Neural cell (in vitro differentiated cells): ENCODE data around the gene HEBP2. TPM values are rescaled to one million over a fixed set of nuclear protein-coding genes. Genes with fewer than 3 reads are reported as not detected.

Experiments used
- H2AFZ ChIP-seq: fragments of 200-600, 300-800 bp; sonication (generic), shearing (Covaris generic); 2 replicates; pipeline ENCODE4 v1.6.0; 2014; ENCODE audit warnings: low read depth, mild to moderate bottlenecking, antibody characterized with exemption, low read length, moderate library complexity
- H3F3A ChIP-seq: fragments of 200-600 bp; shearing (Covaris generic); 2 replicates; pipeline ENCODE4 v1.6.1; 2016; ENCODE audit warnings: mild to moderate bottlenecking, moderate library complexity, mixed read lengths, antibody characterized with exemption, low read length; ENCODE audit not compliant: insufficient read depth, poor library complexity, severe bottlenecking
- H3K27ac ChIP-seq: fragments of 200-600, 300-800 bp; sonication (generic), shearing (Covaris generic); 2 replicates; pipeline ENCODE4 v1.5.1; 2014; ENCODE audit warnings: mild to moderate bottlenecking, low read length, moderate library complexity
- H3K27me3 ChIP-seq: fragments of 300-800, 200-600 bp; sonication (generic), shearing (Covaris generic); 2 replicates; pipeline ENCODE4 v1.6.0; 2014; ENCODE audit warnings: mild to moderate bottlenecking, low read depth, low read length, moderate library complexity; ENCODE audit not compliant: insufficient read depth
- H3K36me3 ChIP-seq: fragments of 300-800, 200-600 bp; sonication (generic), shearing (Covaris generic); 2 replicates; pipeline ENCODE4 v1.5.1; 2014; ENCODE audit warnings: mild to moderate bottlenecking, antibody characterized with exemption, low read length, moderate library complexity; ENCODE audit not compliant: insufficient read depth
- H3K4me2 ChIP-seq: fragments of 300-800, 200-600 bp; sonication (generic), shearing (Covaris generic); 2 replicates; pipeline ENCODE4 v1.6.0; 2014; ENCODE audit warnings: mild to moderate bottlenecking, low read length
- H3K4me3 ChIP-seq: fragments of 300-800, 200-600 bp; sonication (generic), shearing (Covaris generic); 2 replicates; pipeline ENCODE4 v1.5.1; 2014; ENCODE audit warnings: mild to moderate bottlenecking, low read length, moderate library complexity
- H3K79me2 ChIP-seq: fragments of 200-600 bp; shearing (Covaris generic); replicated peaks from 2 replicates; pipeline ENCODE4 v1.6.0; 2014; ENCODE audit warnings: mild to moderate bottlenecking, low read length, moderate library complexity; ENCODE audit not compliant: insufficient read depth
- H3K9ac ChIP-seq: fragments of 300-800, 200-600 bp; sonication (generic), shearing (Covaris generic); 2 replicates; pipeline ENCODE4 v1.6.1; 2016; ENCODE audit warnings: mild to moderate bottlenecking, low read length, mixed read lengths
- H3K9me2 ChIP-seq: fragments of 200-600 bp; shearing (Covaris generic); 2 replicates; pipeline ENCODE4 v1.6.1; 2016; ENCODE audit warnings: mild to moderate bottlenecking, low read length, mixed read lengths; ENCODE audit not compliant: insufficient read depth
- H3K9me3 ChIP-seq: fragments of 200-600, 300-800 bp; sonication (generic), shearing (Covaris generic); 2 replicates; pipeline ENCODE4 v1.6.1; 2016; ENCODE audit warnings: mild to moderate bottlenecking, mixed run types, low read length, moderate library complexity, mixed read lengths
- H4K20me1 ChIP-seq: fragments of 200-600 bp; shearing (Covaris generic); 2 replicates; pipeline ENCODE4 v1.6.1; 2016; ENCODE audit warnings: mild to moderate bottlenecking, mixed run types; ENCODE audit not compliant: insufficient read depth
- EP300 ChIP-seq: fragments of 450-650 bp; conservative IDR thresholded peaks from 2 replicates; pipeline ENCODE4 v1.6.1; 2014; ENCODE audit warnings: antibody characterized with exemption, mild to moderate bottlenecking, moderate library complexity; ENCODE audit not compliant: poor library complexity, severe bottlenecking
- EZH2 ChIP-seq: fragments of 200-600, 300-800 bp; shearing (Covaris generic), sonication (generic); IDR thresholded peaks from 2 replicates; pipeline ENCODE4 v1.6.1; 2014; ENCODE audit warnings: antibody characterized with exemption, low read length, borderline replicate concordance, mild to moderate bottlenecking; ENCODE audit not compliant: insufficient read depth, poor library complexity, severe bottlenecking
- MXI1 ChIP-seq: fragments of 450-650 bp; conservative IDR thresholded peaks from 2 replicates; pipeline ENCODE4 v1.6.1; 2014; ENCODE audit warnings: antibody characterized with exemption, mild to moderate bottlenecking; ENCODE audit not compliant: poor library complexity, severe bottlenecking
- POLR2AphosphoS5 ChIP-seq: IDR thresholded peaks from 2 replicates; pipeline ENCODE4 v1.6.1; 2012
- RAD21 ChIP-seq: fragments of 450-650 bp; conservative IDR thresholded peaks from 2 replicates; pipeline ENCODE4 v1.6.1; 2014; ENCODE audit warnings: antibody characterized with exemption, mild to moderate bottlenecking, moderate library complexity
- SMC3 ChIP-seq: fragments of 450-650 bp; conservative IDR thresholded peaks from 2 replicates; pipeline ENCODE4 v1.6.1; 2014; ENCODE audit warnings: antibody characterized with exemption, mild to moderate bottlenecking, moderate library complexity; ENCODE audit not compliant: poor library complexity
- TAF1 ChIP-seq: IDR thresholded peaks from 2 replicates; pipeline ENCODE4 v1.6.1; 2012; ENCODE audit warnings: low read depth
- polyA plus RNA-seq: library from polyadenylated mRNA; depleted of rRNA; stranded (reverse); fragments of >200 nt; gene quantifications from 2 replicates; pipeline ENCODE4 v1.2.3, GENCODE V29; 2014
- TF ChIP-seq, protein P1 (sequence below): IDR thresholded peaks from 2 replicates; pipeline ENCODE4 v1.6.1; 2012; ENCODE audit warnings: borderline replicate concordance
- TF ChIP-seq, protein P2 (sequence below): fragments of 450-650 bp; IDR thresholded peaks from 2 replicates; pipeline ENCODE4 v1.5.1; 2014; ENCODE audit warnings: antibody characterized with exemption, mild to moderate bottlenecking, moderate library complexity; ENCODE audit not compliant: poor library complexity, severe bottlenecking

The HEBP2 gene
- polyA plus RNA-seq, 1 donor from 2014 or later: 3.0 TPM

DNA sequence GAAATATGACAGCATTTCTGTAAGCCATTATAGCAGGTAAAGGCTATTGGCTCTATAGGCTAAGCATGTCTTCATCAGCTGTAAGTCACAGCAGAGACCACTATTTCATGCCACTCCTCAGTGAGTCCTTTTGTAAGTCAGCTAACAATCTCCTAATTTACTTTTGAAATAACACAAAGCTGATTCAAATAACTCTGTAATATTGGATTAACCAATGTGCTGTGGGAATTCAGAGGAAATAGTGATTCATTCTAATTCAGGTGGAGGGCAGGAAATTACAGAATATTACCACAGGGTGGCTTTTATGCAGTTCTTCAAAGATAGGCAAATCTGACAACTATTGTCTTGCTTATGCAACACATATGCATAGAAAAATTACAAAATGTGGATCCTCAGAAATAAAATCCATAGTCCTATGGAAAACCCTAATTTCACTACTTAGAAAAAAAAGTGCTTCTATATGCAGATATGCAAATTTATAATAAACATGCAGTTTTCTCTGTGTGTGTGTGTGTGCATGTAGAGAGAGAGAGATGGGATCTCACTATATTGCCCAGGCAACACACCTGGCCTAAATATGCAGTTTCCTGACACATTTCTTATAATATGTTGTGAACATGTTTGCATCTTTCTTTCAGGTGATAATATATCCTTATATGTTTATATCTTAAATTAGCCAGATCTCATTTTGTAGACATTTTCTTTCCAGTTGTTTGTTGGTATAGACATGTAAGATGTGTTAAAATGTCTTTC is 31.1 kb upstream of the HEBP2 start:
- no peaks in the 10 kb centered on the region for H3K9me2 ChIP-seq
- no peak for TF ChIP-seq EP300
- no peak for TF ChIP-seq POLR2AphosphoS5
- TF ChIP-seq TAF1: no peak
- no peak for TF ChIP-seq MXI1
- TF ChIP-seq RAD21: no peak
- no peak for TF ChIP-seq EZH2
- TF ChIP-seq, protein P1, sequence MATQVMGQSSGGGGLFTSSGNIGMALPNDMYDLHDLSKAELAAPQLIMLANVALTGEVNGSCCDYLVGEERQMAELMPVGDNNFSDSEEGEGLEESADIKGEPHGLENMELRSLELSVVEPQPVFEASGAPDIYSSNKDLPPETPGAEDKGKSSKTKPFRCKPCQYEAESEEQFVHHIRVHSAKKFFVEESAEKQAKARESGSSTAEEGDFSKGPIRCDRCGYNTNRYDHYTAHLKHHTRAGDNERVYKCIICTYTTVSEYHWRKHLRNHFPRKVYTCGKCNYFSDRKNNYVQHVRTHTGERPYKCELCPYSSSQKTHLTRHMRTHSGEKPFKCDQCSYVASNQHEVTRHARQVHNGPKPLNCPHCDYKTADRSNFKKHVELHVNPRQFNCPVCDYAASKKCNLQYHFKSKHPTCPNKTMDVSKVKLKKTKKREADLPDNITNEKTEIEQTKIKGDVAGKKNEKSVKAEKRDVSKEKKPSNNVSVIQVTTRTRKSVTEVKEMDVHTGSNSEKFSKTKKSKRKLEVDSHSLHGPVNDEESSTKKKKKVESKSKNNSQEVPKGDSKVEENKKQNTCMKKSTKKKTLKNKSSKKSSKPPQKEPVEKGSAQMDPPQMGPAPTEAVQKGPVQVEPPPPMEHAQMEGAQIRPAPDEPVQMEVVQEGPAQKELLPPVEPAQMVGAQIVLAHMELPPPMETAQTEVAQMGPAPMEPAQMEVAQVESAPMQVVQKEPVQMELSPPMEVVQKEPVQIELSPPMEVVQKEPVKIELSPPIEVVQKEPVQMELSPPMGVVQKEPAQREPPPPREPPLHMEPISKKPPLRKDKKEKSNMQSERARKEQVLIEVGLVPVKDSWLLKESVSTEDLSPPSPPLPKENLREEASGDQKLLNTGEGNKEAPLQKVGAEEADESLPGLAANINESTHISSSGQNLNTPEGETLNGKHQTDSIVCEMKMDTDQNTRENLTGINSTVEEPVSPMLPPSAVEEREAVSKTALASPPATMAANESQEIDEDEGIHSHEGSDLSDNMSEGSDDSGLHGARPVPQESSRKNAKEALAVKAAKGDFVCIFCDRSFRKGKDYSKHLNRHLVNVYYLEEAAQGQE: no peak
- TF ChIP-seq, protein P2, sequence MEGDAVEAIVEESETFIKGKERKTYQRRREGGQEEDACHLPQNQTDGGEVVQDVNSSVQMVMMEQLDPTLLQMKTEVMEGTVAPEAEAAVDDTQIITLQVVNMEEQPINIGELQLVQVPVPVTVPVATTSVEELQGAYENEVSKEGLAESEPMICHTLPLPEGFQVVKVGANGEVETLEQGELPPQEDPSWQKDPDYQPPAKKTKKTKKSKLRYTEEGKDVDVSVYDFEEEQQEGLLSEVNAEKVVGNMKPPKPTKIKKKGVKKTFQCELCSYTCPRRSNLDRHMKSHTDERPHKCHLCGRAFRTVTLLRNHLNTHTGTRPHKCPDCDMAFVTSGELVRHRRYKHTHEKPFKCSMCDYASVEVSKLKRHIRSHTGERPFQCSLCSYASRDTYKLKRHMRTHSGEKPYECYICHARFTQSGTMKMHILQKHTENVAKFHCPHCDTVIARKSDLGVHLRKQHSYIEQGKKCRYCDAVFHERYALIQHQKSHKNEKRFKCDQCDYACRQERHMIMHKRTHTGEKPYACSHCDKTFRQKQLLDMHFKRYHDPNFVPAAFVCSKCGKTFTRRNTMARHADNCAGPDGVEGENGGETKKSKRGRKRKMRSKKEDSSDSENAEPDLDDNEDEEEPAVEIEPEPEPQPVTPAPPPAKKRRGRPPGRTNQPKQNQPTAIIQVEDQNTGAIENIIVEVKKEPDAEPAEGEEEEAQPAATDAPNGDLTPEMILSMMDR: no peak
- no peak for TF ChIP-seq SMC3
- H2AFZ ChIP-seq: no peak overlapping the region
- H3K9me3 ChIP-seq: no peaks in the 10 kb centered on the region
- H3K79me2 ChIP-seq: no peaks in the 10 kb centered on the region
- H3K27ac ChIP-seq: no peak overlapping the region
- no peaks in the 10 kb centered on the region for H4K20me1 ChIP-seq
- no peaks in the 10 kb centered on the region for H3K27me3 ChIP-seq
- H3K9ac ChIP-seq: no peak overlapping the region
- H3F3A ChIP-seq: no peaks in the 10 kb centered on the region
- H3K36me3 ChIP-seq: no peaks in the 10 kb centered on the region
- H3K4me3 ChIP-seq: no peak overlapping the region
- no peak overlapping the region for H3K4me2 ChIP-seq

DNA sequence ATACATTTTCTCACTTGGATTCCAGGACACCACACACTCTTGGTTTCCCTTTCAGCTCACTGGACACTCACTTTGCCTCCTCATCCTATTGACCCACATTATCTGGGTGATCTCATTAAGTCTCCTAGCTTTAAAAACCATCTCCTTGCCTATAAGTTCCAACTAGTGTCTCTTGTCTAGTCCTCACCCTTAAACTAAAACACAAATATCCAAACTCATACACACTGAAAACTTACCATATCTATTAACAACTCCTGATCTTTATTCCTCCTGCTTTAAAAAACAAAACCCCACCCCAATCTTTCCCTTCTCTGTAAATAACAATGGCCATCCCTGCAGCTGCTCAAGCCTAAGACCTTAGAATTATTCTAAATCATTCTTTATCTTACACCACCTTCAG is 29.8 kb upstream of the HEBP2 start:
- H4K20me1 ChIP-seq: no peaks in the 10 kb centered on the region
- no peak overlapping the region for H3K27ac ChIP-seq
- H3F3A ChIP-seq: no peaks in the 10 kb centered on the region
- H3K9me2 ChIP-seq: no peaks in the 10 kb centered on the region
- no peaks in the 10 kb centered on the region for H3K79me2 ChIP-seq
- no peak overlapping the region for H3K9ac ChIP-seq
- H3K9me3 ChIP-seq: no peaks in the 10 kb centered on the region
- no peaks in the 10 kb centered on the region for H3K36me3 ChIP-seq
- H3K27me3 ChIP-seq: no peaks in the 10 kb centered on the region
- no peak overlapping the region for H3K4me2 ChIP-seq
- no peak overlapping the region for H3K4me3 ChIP-seq
- no peak for TF ChIP-seq MXI1
- TF ChIP-seq EP300: no peak
- TF ChIP-seq TAF1: no peak
- H2AFZ ChIP-seq: no peak overlapping the region
